H1 (cell line): Measurements from ENCODE around the gene LRWD1.

Experiments used
- CEBPB ChIP-seq: IDR thresholded peaks from 2 replicates; pipeline ENCODE4 v1.6.1; 2012; ENCODE audit warnings: low read depth, low read length
- CHD2 ChIP-seq: IDR thresholded peaks from 2 replicates; pipeline ENCODE4 v1.6.1; 2012; ENCODE audit warnings: low read length, improper control_type of control experiment
- EZH2 ChIP-seq: fragments of 200-600 bp; sonication (generic); IDR thresholded peaks from 2 replicates; pipeline ENCODE4 v1.7.1; 2012; ENCODE audit warnings: low read depth, mild to moderate bottlenecking, moderate library complexity, low read length, inconsistent platforms; ENCODE audit not compliant: severe bottlenecking
- MAFK ChIP-seq: IDR thresholded peaks from 2 replicates; pipeline ENCODE4 v1.6.1; 2012; ENCODE audit warnings: low read depth, mild to moderate bottlenecking, improper control_type of control experiment, low read length
- NRF1 ChIP-seq: IDR thresholded peaks from 2 replicates; pipeline ENCODE4 v1.6.1; 2011; ENCODE audit warnings: mild to moderate bottlenecking, low read depth, low read length, improper control_type of control experiment
- PHF8 ChIP-seq: fragments of 200-600 bp; sonication (generic); conservative IDR thresholded peaks from 2 replicates; pipeline ENCODE4 v1.7.1; 2012; ENCODE audit warnings: low read depth, mild to moderate bottlenecking, inconsistent platforms, low read length, moderate library complexity
- POLR2A ChIP-seq, 2 experiments: IDR thresholded peaks; 1 replicate in 1 of 2; 2 replicates in 1 of 2; pipeline ENCODE4 v1.6.1; 2011; ENCODE audit warnings: low read depth in 2 of 2, low read length in 2 of 2, mild to moderate bottlenecking in 2 of 2; ENCODE audit errors: control extremely low read depth in 1 of 2
- YY1 ChIP-seq: IDR thresholded peaks from 2 replicates; pipeline ENCODE4 v1.6.1; 2011; ENCODE audit warnings: low read depth, mild to moderate bottlenecking, low read length
- TF ChIP-seq, protein P1 (sequence below), 3 experiments: IDR thresholded peaks; 1 replicate in 2 of 3; 2 replicates in 1 of 3; pipeline versions ENCODE4 v1.5.1 to v1.6.1; 2011; ENCODE audit warnings: low read length in 3 of 3, mild to moderate bottlenecking in 3 of 3, inconsistent platforms in 2 of 3, low read depth in 1 of 3, moderate library complexity in 1 of 3; ENCODE audit not compliant: insufficient read depth in 1 of 3; ENCODE audit errors: control extremely low read depth in 1 of 3

DNA sequence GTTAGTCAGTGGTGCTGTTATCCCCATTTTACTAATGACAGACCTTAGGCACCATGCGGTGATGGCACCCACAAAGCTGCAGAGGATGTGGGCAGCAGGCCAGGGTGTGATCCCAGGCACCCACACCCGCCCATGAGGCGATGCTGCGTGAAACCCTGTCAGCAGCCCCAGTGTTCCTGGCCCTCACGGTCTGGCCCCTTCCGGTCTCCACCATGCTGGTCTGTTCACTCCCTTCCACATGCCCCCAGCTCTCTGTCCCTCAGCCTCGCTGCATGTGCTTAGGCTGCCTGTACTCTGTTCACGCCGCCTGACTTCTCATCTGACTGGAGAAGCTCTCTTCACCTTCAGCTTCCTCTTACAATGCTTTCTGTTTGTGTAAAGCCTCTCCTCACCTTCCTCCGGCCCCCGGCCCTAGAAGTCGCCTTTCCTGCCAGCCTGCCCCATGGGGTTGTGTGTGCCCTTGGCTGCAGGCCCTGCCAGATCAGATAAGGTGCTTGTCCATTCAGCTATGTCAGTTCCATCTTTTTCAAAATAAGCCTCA, 49.0 kb upstream of the LRWD1 start:
- TF ChIP-seq MAFK (no peak), YY1 (no peak), NRF1 (no peak), CEBPB (no peak), CHD2 (no peak), PHF8 (no peak), EZH2 (no peak), POLR2A (IDR thresholded peaks at IDR 0.05; ENCODE audit: control extremely low read depth in 1 of 2, low read depth in 2 of 2, low read length in 2 of 2) (no peak)
- TF ChIP-seq, protein P1, sequence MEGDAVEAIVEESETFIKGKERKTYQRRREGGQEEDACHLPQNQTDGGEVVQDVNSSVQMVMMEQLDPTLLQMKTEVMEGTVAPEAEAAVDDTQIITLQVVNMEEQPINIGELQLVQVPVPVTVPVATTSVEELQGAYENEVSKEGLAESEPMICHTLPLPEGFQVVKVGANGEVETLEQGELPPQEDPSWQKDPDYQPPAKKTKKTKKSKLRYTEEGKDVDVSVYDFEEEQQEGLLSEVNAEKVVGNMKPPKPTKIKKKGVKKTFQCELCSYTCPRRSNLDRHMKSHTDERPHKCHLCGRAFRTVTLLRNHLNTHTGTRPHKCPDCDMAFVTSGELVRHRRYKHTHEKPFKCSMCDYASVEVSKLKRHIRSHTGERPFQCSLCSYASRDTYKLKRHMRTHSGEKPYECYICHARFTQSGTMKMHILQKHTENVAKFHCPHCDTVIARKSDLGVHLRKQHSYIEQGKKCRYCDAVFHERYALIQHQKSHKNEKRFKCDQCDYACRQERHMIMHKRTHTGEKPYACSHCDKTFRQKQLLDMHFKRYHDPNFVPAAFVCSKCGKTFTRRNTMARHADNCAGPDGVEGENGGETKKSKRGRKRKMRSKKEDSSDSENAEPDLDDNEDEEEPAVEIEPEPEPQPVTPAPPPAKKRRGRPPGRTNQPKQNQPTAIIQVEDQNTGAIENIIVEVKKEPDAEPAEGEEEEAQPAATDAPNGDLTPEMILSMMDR (IDR thresholded peaks at IDR 0.05; ENCODE audit: control extremely low read depth in 1 of 3, insufficient read depth in 1 of 3, low read depth in 1 of 3, low read length in 3 of 3), result no peak
